HG02571 (cell line): ENCODE results near the gene B4GAT1.
"Not testable (repeated sequence)": the region's sequence is repeated elsewhere in the genome, so short reads cannot be mapped to it uniquely, and the experiment has no call there.

ENCODE experiments used
- ATAC-seq: cut with Tn5 transposase; IDR thresholded peaks from one replicate; pipeline ENCODE4 v1.9.1; 2021; ENCODE audit warnings: mild to moderate bottlenecking, moderate library complexity; ENCODE audit not compliant: unreplicated experiment

B4GAT1 gene

DNA sequence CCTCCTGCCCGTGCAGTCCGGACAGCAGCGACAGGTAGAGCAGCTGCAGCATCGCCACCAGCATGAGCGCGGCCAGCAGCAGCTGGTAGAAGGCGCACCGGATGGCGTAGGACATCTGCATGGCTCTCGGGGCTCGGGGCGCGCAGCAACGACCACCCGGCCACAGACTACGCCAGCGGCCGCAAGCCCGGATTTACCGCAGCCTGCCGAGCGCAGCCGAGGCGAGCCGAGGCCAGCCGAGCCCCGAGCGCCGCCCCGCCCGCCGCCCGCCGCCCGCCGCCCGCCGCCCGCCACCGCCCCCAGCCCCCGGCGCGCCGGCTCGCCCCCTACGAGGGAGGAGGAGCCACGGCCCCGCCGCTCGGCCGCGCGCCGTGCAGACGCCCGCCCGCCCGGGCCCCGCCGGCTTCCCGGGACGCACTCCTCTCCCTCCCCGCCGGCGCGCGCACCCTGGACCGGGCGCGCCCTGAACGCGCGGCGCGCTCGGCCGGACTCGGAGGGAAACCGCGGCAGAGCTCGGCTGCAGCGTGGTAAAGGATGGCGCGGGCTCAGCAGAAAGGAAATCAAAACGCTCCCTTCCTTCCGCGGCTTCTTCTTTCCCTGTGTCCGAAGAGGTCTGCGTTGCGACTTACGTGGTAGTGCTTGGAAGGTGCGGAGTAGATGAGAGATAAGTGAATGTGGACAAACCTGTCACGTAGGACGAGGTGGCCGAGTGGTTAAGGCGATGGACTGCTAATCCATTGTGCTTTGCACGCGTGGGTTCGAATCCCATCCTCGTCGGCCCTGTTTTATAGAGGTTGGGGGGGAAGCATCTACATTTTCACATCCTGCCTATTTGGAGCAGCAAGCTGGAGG lies at the start of gene B4GAT1:
Gene B4GAT1, minus strand, starts transcription at position 205 of the 852 bp plus-strand sequence. Its CDS starts 84 bp downstream, at position 121.
- ATAC-seq: no peak

DNA sequence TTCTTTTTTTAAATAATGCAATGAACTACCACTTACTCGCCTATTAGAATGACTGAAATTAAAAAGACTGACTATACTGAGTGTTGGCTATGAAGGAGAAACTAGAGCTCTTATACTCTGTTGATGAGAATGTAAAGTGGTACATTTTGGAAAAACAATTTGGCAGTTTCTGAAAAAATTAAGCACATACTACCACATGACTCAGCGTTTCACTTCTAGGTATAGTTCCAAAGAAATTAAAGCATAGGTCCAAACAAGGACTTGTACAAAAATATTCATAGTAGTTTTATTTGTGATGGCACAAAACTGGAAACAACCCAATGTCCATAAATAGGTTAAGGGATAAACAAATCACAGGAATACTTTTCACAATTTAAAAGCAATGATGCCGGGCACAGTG lies 46.5 kb upstream of the B4GAT1 start:
- ATAC-seq: no peak

DNA sequence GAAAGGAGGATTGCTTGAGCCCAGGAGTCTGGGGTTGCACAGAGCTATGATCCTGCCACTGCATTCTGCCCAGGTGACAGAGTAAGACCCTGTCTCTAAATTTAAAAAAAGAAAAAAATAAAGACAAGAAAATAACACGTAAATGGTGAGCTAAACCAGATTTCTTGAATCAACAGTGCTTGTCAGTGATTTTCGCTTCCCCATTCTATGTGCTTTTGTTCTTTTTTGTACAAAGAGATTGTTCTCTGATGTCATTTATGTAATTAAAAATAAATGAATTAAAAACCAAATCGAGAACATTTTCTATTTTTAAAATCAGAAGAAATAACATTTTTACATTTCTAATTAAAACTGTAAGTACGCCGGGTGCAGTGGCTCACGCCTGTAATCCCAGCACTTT lies 43.9 kb upstream of the B4GAT1 start:
- no peak for ATAC-seq

DNA sequence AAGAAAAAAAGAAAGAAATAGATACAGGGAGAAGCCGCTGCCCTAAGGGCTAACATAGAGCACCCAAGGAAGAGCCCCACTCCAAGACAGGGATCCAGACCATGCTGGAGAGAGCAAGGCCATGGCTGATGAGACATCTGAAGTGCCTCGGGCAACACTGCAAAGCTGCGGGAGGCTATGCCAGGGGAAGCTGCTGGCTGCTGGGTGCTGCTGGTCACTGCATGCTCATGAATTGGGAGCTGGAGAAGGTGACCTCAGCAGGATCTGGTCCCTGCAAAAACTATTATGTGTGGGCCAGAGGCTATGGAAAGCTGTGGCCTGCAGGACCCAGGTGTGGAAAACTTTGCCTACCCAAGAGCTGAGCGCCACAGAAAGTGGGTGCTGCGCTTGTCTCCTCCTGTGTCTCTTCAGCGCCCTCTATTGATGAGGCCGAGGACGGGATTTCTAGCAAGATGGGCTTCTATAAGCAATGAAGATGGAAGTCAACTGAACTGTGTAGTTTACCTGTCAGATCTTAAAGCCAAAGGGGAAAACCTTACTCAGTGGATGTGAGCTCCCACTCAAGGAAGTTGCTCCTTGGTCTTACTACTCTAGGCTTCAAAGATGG lies 41.5 kb upstream of the B4GAT1 start:
- ATAC-seq: no peak

DNA sequence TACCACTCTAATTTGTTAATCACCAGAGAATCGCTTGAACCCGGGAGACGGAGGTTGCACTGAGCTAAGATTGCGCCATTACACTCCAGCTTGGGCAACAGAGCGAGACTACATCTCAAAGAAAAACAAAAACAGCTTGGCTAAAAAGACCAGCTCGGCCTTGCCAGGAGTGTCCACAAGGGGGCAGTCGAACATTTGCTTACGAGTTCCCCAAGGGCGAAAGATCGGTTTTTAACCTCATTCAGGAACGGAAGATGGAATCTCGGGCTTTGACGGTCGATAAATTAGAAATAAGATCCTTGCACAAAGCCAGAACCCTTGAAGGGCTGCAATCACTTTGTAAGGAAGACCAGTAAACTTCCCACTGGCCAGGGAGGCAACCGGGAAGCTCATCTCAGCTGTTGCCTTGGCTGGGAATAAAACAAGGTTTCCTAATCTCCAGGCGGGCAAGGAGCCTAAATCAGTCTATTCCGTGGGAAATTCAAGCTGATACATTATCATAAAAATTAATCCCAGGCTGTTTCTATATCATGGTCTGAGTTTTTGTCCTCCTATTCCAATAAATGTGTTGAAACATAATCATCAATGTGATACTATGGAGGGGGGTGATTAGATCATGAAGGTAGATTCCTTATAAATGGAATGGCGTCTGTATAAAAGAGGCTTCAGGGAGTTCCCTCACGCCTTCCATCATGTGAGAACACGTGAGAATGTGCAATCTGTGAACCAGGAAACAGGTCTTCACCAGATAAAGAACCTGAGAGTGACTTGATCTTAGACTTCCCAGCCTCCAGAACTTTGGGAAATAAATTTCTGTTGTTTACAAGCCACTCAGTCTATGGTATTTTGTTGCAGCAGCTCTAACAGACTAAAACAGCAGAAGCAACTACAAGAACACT lies 39.0 kb upstream of the B4GAT1 start:
- no peak for ATAC-seq

DNA sequence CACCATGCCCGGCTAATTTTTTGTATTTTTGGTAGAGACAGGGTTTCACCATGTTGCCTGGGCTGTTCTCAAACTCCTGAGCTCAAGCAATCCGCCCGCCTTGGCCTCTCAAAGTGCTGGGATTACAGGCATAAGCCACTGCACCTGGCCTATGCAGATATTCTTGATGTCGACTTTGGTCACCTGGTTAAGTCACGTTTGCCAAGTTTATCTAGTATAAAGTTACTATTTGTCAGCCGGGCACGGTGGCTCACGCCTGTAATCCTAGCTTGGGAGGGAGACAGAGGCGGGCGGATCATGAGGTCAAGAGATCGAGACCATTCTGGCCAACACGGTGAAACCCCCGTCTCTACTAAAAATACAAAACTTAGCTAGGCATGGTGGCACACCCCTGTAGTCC lies 36.9 kb upstream of the B4GAT1 start:
- ATAC-seq: not testable (repeated sequence)

DNA sequence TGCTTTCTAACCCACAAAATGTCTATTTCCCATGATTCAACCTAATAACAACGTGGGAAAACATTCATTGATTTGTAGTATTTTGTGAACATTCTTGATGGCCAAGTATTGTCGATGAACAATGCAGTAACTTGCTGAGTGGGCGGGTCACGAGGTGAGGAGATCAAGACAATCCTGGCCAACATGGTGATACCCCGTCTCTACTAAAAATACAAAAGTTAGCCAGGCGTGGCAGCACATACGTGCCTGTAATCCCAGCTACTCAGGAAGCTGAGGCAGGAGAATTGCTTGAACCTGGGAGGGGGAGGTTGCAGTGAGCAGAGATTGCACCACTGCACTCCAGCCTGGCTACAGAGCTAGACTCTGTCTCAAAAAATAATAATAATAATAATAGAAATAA lies 32.8 kb upstream of the B4GAT1 start:
- ATAC-seq: not testable (repeated sequence)

DNA sequence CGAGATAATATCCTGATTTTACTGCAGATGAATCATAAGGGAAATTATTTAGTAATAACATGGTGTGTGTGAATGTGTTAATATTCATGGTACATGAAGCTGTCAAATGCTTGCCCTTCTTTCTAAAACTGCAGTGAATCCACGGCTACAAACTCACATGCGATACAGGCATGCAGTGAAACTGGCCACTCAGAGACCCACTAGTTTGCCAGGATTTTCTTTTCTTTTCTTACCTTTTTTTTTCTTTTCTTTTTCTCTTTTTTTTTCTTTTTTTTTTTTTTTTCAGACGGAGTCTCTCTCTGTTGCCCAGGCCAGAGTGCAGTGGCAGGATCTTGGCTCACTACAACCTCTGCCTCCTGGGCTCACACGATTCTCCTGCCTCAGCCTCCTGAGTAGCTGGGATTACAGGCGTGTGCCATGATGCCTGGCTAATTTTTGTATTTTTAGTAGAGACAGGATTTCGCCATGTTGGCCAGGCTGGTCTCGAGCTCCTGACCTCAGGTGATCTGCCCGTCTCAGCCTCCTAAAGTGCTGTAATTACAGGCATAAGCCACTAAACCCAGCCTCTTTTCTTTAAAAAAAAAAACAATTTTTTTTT lies 26.4 kb upstream of the B4GAT1 start:
- not testable (repeated sequence) for ATAC-seq

DNA sequence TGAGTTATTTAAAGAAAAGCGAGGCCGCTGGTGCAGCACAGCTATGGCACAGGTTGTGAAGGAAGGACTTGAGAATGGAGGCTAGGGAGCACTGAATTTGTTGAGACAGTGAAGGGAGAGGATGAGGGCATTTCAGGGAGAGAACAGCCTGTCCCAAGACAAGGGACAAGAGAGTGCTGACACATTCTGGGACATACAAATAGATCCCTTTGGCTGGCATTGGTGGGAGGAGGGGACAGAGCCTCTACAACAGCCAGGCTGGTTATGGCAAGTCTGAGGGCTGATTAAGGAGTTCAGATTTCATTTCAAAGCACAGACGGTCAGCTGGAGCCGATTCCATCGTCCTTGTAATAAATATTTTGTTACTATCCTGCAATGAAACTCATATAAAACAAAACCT lies 25.8 kb upstream of the B4GAT1 start:
- ATAC-seq: no peak

DNA sequence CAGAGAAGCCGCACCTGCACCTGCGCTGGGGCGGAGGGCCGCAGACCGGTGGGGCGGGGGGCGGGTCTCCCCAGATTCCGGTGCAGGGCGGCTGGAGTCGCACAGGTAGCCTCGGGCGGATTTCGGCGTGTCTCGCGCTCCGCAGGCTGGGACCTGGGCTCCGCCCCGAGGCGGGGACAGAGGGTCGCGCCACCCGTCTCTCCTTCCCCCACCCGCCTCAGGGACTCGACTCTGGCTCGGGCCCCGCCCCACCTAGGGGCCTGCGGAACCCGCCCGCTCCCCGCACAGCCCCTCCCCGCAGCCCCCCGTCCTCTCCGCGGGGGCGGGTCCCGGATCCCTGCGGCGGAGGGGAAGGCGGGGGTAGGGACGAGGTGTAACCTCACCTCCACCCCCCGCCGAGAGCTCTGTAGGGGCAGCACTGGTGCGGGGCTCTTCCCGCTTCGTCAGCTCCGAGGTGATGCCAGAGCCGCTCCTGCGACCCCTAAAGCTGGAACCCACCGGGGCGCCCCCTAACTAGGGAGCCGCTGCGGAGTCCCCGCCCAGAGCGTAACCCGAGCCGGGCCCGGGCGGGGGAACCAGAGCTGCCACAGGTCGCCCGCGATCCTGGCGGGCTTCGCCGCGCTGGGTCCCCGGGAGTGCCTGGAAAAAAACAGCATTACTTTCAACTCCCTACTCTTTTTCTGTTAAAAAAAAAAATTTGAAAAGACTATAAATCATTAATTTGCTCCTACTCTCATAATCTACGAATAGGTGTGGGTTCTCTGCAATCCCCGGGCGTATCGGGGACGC lies 24.4 kb upstream of the B4GAT1 start, which contains the start of gene SLC29A2:
Gene SLC29A2, minus strand, starts transcription at position 134 of the 789 bp plus-strand sequence. CDS start 169 bp downstream, outside the sequence.
- peak; percentile 57 for ATAC-seq

DNA sequence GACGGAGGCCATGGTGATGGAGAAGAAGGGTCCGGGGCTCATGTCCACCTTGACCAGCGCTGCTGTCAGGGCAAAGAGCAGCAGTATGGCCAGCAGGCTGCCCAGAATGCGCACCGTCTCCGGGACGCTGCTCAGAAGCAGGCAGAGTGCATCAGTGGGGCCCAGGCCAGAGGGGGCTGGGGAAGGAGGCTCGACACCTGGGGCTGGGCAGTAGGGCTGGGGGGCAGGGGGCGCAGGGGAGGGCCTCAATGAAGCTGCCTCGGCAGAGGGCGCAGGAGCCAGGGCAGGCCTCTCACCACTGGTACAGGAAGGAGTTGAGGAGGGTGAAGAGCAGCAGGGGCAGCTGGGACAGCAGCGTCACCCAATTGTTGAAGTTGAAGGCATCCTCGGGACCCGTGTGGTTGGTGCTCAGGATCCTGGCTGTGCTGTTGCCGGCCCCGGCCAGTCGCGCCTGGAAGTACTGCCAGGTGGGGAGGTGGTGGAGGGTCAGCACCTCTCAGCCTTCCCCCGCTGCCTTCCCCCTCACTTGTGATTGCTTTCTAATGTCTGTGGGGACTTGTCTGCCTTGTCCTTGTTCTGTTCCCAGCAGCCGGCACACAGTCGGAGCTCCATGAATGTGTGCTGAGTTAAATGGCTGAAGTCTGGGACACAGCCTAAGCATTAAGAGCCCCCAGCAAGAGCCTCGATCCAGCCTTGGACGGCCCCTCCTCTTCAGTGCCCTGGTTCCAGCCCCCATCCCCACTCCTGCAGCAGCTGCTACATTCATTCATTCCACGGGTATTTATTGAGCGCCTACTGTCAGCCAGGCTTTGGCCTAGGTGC lies 21.9 kb upstream of the B4GAT1 start:
- no peak for ATAC-seq

DNA sequence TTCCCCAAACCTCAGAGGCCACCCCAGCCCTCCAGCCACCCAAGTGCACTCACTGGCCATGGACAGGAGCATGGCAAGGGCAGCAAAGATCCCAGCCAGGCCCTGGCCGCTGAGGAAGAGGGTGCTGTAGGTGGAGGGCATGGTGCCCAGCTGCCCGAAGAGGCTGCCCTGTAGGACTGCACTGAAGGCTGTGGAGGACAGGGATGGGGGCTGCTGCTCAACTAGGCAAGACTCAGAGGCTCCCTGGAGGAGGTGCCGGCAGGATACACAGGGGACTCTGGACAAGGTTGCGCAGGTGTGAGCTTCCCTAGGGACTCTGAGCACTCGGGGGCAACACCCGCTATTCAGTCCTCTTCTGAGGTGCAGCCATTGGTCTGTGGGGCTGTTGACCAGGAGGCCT lies 21.1 kb upstream of the B4GAT1 start:
- ATAC-seq: no peak

DNA sequence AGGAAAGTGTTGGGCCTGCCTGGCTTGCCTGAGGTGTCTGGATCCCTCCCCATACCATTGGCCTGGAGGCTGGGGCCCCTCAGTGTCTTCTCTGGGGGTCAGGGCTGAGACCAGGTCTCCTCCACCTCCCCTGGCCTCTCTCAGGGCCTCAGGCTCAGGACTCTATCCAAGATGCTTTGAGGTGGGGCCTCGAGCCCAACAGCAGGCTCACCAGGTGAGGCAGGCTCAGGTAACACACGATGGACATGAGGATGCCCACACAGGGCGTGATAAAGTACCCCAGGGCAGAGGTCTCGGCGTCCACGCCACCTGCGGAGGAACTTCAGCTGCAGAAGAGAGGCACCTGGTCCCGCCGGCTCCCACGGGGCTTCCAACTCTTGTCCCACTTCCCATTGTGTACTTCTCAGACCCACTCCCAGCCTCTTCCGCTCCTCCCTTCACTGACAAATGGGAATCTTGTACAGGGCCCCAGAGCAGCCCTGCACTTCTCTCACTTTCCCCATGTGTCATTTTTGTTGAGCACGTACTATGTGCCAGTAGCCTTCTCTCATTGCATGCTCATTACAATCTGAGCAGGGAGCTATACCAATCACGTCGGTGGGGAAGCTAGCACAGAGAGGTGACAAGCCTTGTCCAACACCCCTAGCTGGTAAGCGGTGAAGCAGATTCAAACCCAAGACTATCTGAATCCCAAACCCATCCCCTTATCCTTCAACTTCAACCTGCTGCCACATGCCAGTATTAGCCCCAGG lies 20.3 kb upstream of the B4GAT1 start:
- no peak for ATAC-seq

DNA sequence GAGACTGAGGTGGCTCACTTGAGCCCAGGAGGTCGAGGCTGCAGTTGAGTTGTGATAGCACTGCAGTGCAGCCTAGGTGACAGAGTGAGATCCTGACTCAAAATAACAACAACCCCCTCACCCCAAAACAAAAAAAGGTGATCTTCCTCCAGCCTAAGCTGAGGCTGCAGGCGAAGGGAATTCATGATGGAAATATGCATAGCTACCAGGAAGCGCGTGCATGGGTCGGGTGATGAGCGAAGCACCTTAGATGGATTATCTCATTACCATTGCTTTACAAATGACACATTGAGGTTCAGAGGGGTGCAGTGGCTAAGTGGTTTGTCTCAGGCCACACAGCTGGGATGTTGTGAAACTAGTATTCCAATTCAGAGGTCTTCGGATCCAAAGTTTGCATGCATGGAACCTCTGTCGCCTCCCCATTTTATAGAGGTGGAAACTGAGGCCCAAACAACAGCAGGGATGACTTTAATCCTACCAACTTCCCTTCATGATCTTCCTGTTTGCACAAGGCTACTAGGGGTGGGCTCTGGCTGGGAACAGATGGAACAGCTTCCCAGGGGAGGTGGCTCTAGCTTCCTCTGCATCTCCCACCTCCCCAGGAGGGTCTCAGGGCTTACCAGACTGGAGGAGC lies 19.5 kb upstream of the B4GAT1 start:
- no peak for ATAC-seq

DNA sequence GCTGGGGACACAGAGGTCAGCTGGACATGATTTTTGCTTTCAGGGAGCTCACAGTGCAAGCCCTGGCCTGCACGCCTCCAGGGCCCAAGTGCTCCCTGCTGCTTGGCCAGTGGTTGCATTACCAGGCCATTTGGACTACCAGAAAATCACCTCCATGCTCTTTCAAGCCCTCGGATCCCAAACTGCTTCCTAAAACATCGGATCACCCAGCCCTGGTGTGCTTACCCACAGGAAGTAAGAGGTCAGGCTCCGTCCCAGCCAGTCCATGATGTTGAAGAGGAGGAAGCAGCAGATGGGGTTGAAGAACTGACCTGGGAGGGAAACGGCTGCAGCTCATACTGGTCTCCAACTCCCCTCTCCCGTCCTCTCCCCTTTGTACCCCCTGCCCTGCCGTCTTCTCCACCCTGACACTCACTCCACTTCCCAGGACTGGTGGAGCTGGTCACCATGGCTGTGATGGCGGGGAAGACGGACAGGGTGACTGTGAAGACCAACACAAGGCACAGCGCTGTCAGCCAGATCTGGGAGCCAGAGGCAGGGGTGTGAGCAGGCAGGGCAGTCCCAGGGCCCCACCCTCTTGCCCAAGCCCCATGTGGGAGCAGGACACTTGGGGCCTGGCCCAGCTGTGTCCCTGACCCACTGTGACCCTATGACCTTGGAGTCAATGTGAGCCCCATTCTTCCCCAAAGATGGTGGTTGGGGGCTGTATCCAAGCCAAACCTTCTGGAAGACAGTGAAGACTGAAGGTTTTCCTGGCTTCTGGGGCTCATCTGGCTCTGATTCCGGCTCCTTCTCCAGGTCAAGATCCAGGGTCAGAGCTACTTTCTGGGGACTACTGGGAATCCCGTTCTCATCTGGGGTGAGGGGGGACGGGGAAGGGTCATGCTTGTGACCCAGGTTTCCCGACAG lies 18.5 kb upstream of the B4GAT1 start:
- ATAC-seq: no peak

DNA sequence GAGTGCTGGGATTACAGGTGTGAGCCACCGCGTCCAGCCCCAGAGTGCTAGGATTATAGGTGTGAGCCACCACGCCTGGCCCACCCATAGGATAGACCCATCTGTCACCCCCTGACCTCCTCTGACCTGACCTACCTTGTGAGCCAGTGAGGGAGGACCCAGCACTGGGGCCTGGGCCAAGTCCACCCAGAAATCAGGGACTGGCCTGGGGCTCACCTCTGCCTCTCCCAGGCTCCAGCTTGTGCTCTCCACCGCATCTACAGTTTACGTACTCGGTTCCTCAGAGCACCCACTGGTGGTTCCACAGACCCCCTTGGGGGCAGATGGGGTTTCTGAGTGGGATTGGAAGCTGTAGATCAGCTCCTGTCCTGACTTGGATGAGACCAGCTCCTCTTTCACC lies 17.7 kb upstream of the B4GAT1 start:
- ATAC-seq: no peak
